Measurements from ENCODE around the gene B3GALT2. TPM values are rescaled to one million over a fixed set of nuclear protein-coding genes. Genes with fewer than 3 reads are reported as not detected.

Gene B3GALT2
- total RNA-seq, 2 experiments from 2014 or later, result 1.3 TPM

Small RNAs within 50 kb of the gene (microRNA-seq; reads per million reads assigned to microRNA genes)
- 0.63 reads per million for gene MIR1278 (ENCODE audit: borderline microRNAs expressed, borderline replicate concordance)

Other genes with a start within 250 kb of the B3GALT2 start
- gene UCHL5, start 127.3 kb downstream of the B3GALT2 start, total RNA-seq, result 10 to 100 TPM; 47.7 to 58.9 TPM
- 10 to 100 TPM; 51.5 to 60.2 TPM for gene RO60, start 127.0 kb downstream of the B3GALT2 start, total RNA-seq
- gene GLRX2, start 81.2 kb downstream of the B3GALT2 start, total RNA-seq, result 10 to 100 TPM; 18.7 to 19.5 TPM
- gene CDC73, start 64.6 kb downstream of the B3GALT2 start, total RNA-seq, result 10 to 100 TPM; 53.9 to 66.2 TPM

All from activated CD4-positive, alpha-beta T cell treated with anti-CD3 and anti-CD28 coated beads, Interleukin-2, amount 10 ng/mL, durations not matched to agents 7 days and 5 days (primary cell).